Karpas-422 (cell line): Measurements from ENCODE around the gene KIRREL1. TPM values are rescaled to one million over a fixed set of nuclear protein-coding genes. Genes with fewer than 3 reads are reported as not detected.

Experiments used
- DNase-seq: peaks from one replicate; pipeline ENCODE4 v3.0.0-alpha.2; 2015
- H2AFZ ChIP-seq: fragments of 200-600 bp; sonication (generic); 2 replicates; pipeline ENCODE4 v1.6.1; 2014; ENCODE audit warnings: antibody characterized with exemption, low read length, mixed read lengths
- H3K27ac ChIP-seq: fragments of 200-600 bp; sonication (generic); 2 replicates; pipeline ENCODE4 v1.5.1; 2014; ENCODE audit warnings: mild to moderate bottlenecking, low read length, moderate library complexity
- H3K27me3 ChIP-seq: fragments of 200-600 bp; sonication (generic); 2 replicates; pipeline ENCODE4 v1.6.1; 2014; ENCODE audit warnings: low read length, mixed read lengths
- H3K36me3 ChIP-seq: fragments of 200-600 bp; sonication (generic); 2 replicates; pipeline ENCODE4 v1.6.1; 2014; ENCODE audit warnings: low read length, mixed read lengths; ENCODE audit not compliant: insufficient read depth
- H3K4me1 ChIP-seq: fragments of 200-600 bp; sonication (generic); 2 replicates; pipeline ENCODE4 v1.6.1; 2014; ENCODE audit warnings: mild to moderate bottlenecking, low read length, mixed read lengths
- H3K4me2 ChIP-seq: fragments of 200-600 bp; sonication (generic); 2 replicates; pipeline ENCODE4 v1.6.1; 2014; ENCODE audit warnings: low read length, low read depth, mild to moderate bottlenecking; ENCODE audit not compliant: poor library complexity, severe bottlenecking
- H3K4me3 ChIP-seq: fragments of 200-600 bp; sonication (generic); 2 replicates; pipeline ENCODE4 v1.5.1; 2014; ENCODE audit warnings: mild to moderate bottlenecking, antibody characterized with exemption, low read length, mixed read lengths
- H3K79me2 ChIP-seq: fragments of 200-600 bp; sonication (generic); 2 replicates; pipeline ENCODE4 v1.6.1; 2014; ENCODE audit warnings: mild to moderate bottlenecking, low read length, mixed read lengths
- H3K9ac ChIP-seq: fragments of 200-600 bp; sonication (generic); 2 replicates; pipeline ENCODE4 v1.6.0; 2014; ENCODE audit warnings: low read length
- H3K9me2 ChIP-seq: fragments of 200-600 bp; sonication (generic), shearing (Covaris generic); replicated peaks from 2 replicates; pipeline ENCODE4 v1.6.0; 2014; ENCODE audit warnings: mild to moderate bottlenecking, low read length, moderate library complexity; ENCODE audit not compliant: insufficient read depth
- H3K9me3 ChIP-seq: fragments of 300-700, 200-600 bp; sonication (generic); 2 replicates; pipeline ENCODE4 v1.6.1; 2014; ENCODE audit warnings: low read length, mixed read lengths
- H4K20me1 ChIP-seq: fragments of 200-600 bp; sonication (generic); 2 replicates; pipeline ENCODE4 v1.6.1; 2014; ENCODE audit warnings: mild to moderate bottlenecking, antibody characterized with exemption, low read length, low read depth; ENCODE audit not compliant: insufficient read depth
- total RNA-seq: library from RNA; depleted of rRNA; stranded (reverse); fragments of >200 nt; shearing (Covaris generic); gene quantifications from 2 replicates; pipeline ENCODE4 v1.2.3, GENCODE V29; 2014; ENCODE audit warnings: low replicate concordance

The KIRREL1 gene
- total RNA-seq, 1 experiment from 2014 or later: not detected

DNA sequence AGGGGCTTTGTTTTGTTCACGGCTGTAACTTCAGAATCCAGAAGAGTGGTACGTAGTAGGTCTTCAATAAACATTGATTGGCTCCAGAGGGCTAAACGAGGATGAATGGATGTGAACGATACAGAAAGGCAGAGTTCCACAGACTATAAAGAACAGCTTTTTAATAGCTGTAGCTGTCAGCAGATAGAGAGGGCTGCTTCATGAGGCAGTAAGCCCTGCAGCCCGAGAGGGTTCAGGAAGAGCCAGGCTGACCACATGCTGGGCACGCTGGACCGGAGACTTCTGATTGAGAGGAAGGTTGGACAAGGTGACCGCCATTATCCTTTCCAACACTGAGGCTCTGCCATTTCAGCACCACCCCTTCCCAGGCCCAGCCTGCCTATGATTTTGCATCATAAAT is 45.3 kb downstream of the KIRREL1 start:
- Histone ChIP-seq H3K4me1 (no peaks in the 10 kb centered on the region), H4K20me1 (no peaks in the 10 kb centered on the region), H3K36me3 (no peaks in the 10 kb centered on the region), H3K9me3 (no peaks in the 10 kb centered on the region), H3K27ac (no peak overlapping the region), H3K4me3 (no peak overlapping the region), H3K27me3 (no peaks in the 10 kb centered on the region), H2AFZ (no peak overlapping the region), H3K79me2 (no peaks in the 10 kb centered on the region), H3K4me2 (no peak overlapping the region), H3K9me2 (no peaks in the 10 kb centered on the region), H3K9ac (no peak overlapping the region)
- DNase-seq: no peak

DNA sequence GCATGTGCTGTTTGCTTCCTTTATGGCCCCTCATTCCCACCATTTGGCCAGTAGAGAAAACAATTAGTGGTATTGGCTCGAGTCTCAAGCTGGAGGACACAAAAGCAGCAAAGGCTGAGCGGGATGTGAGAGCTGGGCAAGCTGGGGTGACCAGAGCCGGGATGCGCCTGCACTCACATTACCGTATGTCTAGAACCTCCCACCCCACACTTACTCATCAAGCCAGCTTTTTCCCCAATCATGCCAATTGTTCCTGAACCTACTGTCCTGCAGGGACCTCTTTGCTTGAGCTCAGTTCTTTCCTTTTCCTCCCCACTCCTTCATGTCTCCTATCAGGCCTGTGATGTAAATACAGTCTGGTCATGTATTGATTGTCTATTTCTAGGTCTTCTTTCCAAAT is 45.9 kb downstream of the KIRREL1 start:
- no peaks in the 10 kb centered on the region for H3K9me3 ChIP-seq

DNA sequence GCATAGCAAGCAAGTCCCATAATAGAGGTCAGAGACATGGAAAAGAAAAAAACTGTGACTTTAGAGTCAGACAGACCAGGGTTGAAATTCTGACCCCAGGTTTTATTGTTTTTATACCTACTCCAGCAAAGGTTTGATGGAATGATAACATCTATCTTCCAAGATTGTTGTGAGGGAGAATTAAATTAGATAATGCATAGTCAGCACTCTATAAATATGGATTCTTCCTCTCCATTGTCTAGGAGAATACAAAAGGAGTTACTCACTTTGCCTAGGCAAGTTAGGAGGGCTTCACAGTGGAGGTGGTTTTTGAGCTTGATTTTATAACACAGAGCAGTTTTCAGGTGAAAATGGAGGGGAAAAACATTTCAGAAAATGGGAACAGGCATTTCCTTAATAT is 46.9 kb downstream of the KIRREL1 start:
- no peak overlapping the region for H3K27ac ChIP-seq
- no peak overlapping the region for H3K9ac ChIP-seq
- no peak overlapping the region for H2AFZ ChIP-seq
- H3K4me2 ChIP-seq: no peak overlapping the region
- no peaks in the 10 kb centered on the region for H3K27me3 ChIP-seq
- no peak for DNase-seq
- H3K9me2 ChIP-seq: no peaks in the 10 kb centered on the region
- H4K20me1 ChIP-seq: no peaks in the 10 kb centered on the region
- H3K36me3 ChIP-seq: no peaks in the 10 kb centered on the region
- no peaks in the 10 kb centered on the region for H3K79me2 ChIP-seq
- no peak overlapping the region for H3K4me3 ChIP-seq
- H3K9me3 ChIP-seq: no peaks in the 10 kb centered on the region
- no peaks in the 10 kb centered on the region for H3K4me1 ChIP-seq

More for the DNA sequence above, 45.9 kb downstream of the KIRREL1 start:
- Histone ChIP-seq H3K79me2 (no peaks in the 10 kb centered on the region), H3K4me3 (no peak overlapping the region), H3K27me3 (no peaks in the 10 kb centered on the region), H3K4me1 (no peaks in the 10 kb centered on the region), H3K36me3 (no peaks in the 10 kb centered on the region), H4K20me1 (no peaks in the 10 kb centered on the region), H3K9ac (no peak overlapping the region), H3K9me2 (no peaks in the 10 kb centered on the region), H3K27ac (no peak overlapping the region), H3K4me2 (no peak overlapping the region), H2AFZ (no peak overlapping the region)
- DNase-seq: no peak

DNA sequence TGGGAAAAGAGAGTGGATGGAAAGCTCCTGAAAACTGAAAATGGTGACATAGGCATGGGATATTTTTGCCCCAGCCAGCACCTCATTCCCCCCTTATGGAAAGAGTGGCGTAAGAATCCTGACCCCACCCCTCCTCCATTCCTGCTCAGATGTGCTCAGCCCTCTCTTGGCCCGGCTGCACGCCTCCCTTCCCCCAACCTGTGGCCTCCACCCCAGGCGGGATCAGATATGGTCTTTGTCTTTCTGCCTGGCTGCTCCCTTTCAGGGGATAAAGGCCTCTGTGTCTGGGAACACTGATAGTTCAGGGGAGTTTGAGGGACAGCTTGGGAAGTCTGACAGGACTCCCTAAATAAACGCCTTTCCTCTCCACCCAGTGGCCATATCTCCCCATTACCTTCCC is 49.8 kb downstream of the KIRREL1 start:
- H3K4me3 ChIP-seq: no peak overlapping the region
- H3K27ac ChIP-seq: no peak overlapping the region
- H3K27me3 ChIP-seq: no peaks in the 10 kb centered on the region
- no peaks in the 10 kb centered on the region for H3K9me2 ChIP-seq
- no peak overlapping the region for H3K9ac ChIP-seq
- H3K4me2 ChIP-seq: no peak overlapping the region
- no peaks in the 10 kb centered on the region for H3K79me2 ChIP-seq
- no peak for DNase-seq
- no peaks in the 10 kb centered on the region for H3K36me3 ChIP-seq
- H2AFZ ChIP-seq: no peak overlapping the region
- no peaks in the 10 kb centered on the region for H4K20me1 ChIP-seq
- no peaks in the 10 kb centered on the region for H3K9me3 ChIP-seq
- no peaks in the 10 kb centered on the region for H3K4me1 ChIP-seq

DNA sequence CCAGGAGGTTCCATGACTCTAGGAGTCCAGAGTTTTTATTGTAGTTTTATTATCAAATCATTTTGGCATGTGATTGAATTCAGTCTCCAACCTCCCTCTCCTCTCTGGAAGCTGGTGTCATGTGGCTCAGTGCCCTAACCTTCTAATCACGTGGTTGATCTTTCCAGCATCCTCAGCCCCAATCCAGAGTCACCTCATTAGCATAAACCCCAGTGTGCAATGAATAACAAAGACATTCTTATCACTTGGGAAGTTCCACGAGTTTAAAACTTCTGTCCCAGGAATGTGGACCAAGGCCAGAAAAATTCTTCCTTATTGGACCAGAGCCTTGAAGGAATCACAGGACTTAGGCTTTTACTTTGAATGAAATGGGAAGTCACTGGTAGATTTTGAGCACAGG is 52.2 kb downstream of the KIRREL1 start:
- Histone ChIP-seq H3K9me3 (no peaks in the 10 kb centered on the region), H2AFZ (no peak overlapping the region), H3K4me1 (no peaks in the 10 kb centered on the region), H3K9me2 (no peaks in the 10 kb centered on the region), H4K20me1 (no peaks in the 10 kb centered on the region), H3K79me2 (no peaks in the 10 kb centered on the region), H3K27ac (no peak overlapping the region), H3K4me2 (no peak overlapping the region), H3K9ac (no peak overlapping the region), H3K27me3 (no peaks in the 10 kb centered on the region; the same call in 1 of the 2 replicates), H3K36me3 (no peaks in the 10 kb centered on the region), H3K4me3 (no peak overlapping the region)
- no peak for DNase-seq

DNA sequence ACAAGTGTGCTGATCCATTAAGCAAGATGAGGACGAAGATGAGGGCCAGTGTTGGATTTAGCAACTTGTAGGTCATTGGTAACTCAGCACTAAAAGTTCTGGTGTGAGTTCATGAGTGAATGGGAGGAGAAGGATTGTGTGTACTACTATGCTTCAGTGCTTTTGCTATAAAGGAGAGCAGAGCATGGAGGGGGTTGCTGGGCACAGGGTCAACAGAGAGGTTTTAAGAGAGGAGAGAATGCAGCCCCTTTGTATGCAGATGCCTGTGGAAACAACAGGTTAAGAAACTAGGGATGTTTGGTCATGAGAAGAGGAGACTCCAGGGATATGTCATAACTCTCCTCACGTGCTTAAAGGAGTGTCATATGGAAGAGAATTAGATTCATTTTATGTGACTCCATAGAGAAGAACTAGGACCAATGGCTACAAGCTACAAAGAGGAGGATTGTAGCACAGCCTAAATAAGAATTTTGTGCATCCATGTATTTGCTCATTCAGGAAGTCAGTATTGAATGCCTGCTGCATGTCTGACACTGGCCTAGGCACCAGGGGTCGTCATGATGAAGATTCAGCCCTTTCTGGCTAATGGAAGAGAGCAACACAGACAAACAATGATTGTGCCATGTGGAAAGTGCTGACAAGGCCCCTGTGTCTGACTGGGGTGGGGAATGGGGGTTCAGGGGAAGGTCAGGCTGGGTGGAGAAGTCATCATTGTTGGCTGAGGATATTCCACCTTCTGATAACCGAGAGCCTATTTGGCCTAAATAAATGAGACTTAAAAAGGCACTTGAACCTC is 53.5 kb downstream of the KIRREL1 start:
- H3K4me3 ChIP-seq: no peak overlapping the region

DNA sequence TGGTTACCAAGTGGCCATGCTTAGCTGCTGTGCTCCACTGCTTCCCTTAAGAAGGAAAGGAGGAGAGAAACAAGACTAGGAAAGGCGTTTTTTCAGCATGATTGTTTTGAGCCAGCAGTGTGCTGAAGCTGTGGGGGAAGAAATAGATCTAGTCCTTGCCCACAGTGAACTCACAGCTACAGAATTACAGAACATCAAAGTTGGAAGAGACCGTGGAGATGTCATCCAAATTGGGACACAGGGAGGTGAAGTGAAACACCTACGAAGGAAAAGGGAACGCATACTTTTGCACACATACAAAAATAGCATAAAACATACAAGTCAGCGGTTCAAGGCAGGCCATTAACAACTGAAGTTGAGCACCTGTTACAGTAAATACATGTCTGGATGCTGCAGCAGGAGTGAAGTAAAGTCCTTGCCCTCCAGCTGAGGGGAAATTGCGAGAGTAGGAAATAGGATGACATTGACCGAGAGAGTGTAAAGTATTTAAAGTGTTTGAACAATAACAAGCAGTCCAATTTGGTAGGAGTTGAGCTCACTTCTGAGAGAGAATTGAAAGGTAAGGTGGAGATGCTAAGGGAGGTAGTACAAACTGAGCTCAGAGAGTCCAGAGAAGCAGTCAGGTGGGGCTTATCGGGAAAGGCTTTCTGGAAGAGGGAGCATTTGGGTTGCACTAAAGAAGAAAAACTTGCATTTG is 55.1 kb downstream of the KIRREL1 start:
- H3K4me2 ChIP-seq: no peak overlapping the region
- H3K27me3 ChIP-seq: no peaks in the 10 kb centered on the region; the same call in 1 of the 2 replicates
- DNase-seq: no peak
- no peak overlapping the region for H3K4me3 ChIP-seq
- no peak overlapping the region for H3K27ac ChIP-seq
- H3K36me3 ChIP-seq: no peaks in the 10 kb centered on the region
- H3K9me3 ChIP-seq: no peaks in the 10 kb centered on the region
- H3K4me1 ChIP-seq: no peaks in the 10 kb centered on the region
- H3K79me2 ChIP-seq: no peaks in the 10 kb centered on the region
- H3K9ac ChIP-seq: no peak overlapping the region
- no peaks in the 10 kb centered on the region for H3K9me2 ChIP-seq
- no peaks in the 10 kb centered on the region for H4K20me1 ChIP-seq
- H2AFZ ChIP-seq: no peak overlapping the region

More for the DNA sequence above, 53.5 kb downstream of the KIRREL1 start:
- Histone ChIP-seq H3K4me1 (no peaks in the 10 kb centered on the region), H3K9ac (no peak overlapping the region), H3K27ac (no peak overlapping the region), H4K20me1 (no peaks in the 10 kb centered on the region), H3K4me2 (no peak overlapping the region), H2AFZ (no peak overlapping the region), H3K9me3 (no peaks in the 10 kb centered on the region), H3K27me3 (no peaks in the 10 kb centered on the region; the same call in 1 of the 2 replicates), H3K79me2 (no peaks in the 10 kb centered on the region), H3K9me2 (no peaks in the 10 kb centered on the region), H3K36me3 (no peaks in the 10 kb centered on the region)
- no peak for DNase-seq

DNA sequence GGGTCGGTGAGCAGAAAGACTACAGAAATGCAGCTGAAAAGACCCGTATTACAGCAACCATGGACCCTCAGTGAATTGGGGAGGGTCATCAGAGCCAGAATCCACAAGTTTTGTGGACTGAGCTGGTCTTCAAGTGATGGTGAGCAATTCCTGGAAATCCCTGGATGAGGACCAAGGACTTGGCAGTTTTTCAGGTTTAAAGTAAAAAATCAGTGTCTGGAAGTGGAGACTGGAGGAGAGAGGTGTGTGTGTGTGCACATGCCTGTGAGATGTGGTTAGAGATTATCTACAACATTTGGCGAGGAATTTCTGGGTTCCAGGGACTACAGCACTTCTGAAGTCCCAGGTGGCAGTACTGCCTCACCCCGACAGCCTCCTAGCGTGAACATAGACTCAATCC is 56.4 kb downstream of the KIRREL1 start:
- H4K20me1 ChIP-seq: no peaks in the 10 kb centered on the region
- H3K36me3 ChIP-seq: no peaks in the 10 kb centered on the region
- H3K9ac ChIP-seq: no peak overlapping the region
- H3K79me2 ChIP-seq: no peaks in the 10 kb centered on the region
- H3K27me3 ChIP-seq: no peaks in the 10 kb centered on the region; the same call in 1 of the 2 replicates
- no peaks in the 10 kb centered on the region for H3K9me3 ChIP-seq
- H3K4me3 ChIP-seq: no peak overlapping the region
- no peaks in the 10 kb centered on the region for H3K4me1 ChIP-seq
- no peak overlapping the region for H3K27ac ChIP-seq
- no peak for DNase-seq
- no peaks in the 10 kb centered on the region for H3K9me2 ChIP-seq
- no peak overlapping the region for H3K4me2 ChIP-seq
- H2AFZ ChIP-seq: no peak overlapping the region
